Effector CD8-positive, alpha-beta T cell (primary cell): ENCODE measurements around the gene CPSF7.
"Not testable (repeated sequence)": the region's sequence is repeated elsewhere in the genome, so short reads cannot be mapped to it uniquely, and the experiment has no call there.

ENCODE experiments used
- DNase-seq: peaks from one replicate; lab custom pipeline; 2025; lab: John Stamatoyannopoulos, UW

CPSF7 gene

GRCh38 chr11:61384271-61385242 lies 45.2 kb downstream of the CPSF7 start:
- no peak for DNase-seq

GRCh38 chr11:61383859-61384258 lies 45.9 kb downstream of the CPSF7 start:
- not testable (repeated sequence) for DNase-seq

GRCh38 chr11:61380884-61381283 lies 48.9 kb downstream of the CPSF7 start:
- DNase-seq, result no peak

- DNase-seq, result no peak
These were observed 51.0 kb downstream of the CPSF7 start for GRCh38 chr11:61378713-61379313.

- no peak for DNase-seq
These were observed 52.2 kb downstream of the CPSF7 start for GRCh38 chr11:61377461-61378160.

- no peak for DNase-seq
These were observed 54.0 kb downstream of the CPSF7 start for GRCh38 chr11:61375761-61376108.

GRCh38 chr11:61372659-61373420 lies 56.9 kb downstream of the CPSF7 start:
- no peak for DNase-seq

GRCh38 chr11:61370349-61371005 lies 59.3 kb downstream of the CPSF7 start:
- no peak for DNase-seq

GRCh38 chr11:61369372-61370348 lies 60.1 kb downstream of the CPSF7 start:
- DNase-seq, result no peak

GRCh38 chr11:61368646-61369045 lies 61.1 kb downstream of the CPSF7 start:
- no peak for DNase-seq

GRCh38 chr11:61367406-61367805 lies 62.4 kb downstream of the CPSF7 start:
- no peak for DNase-seq

GRCh38 chr11:61364012-61364675 lies 65.6 kb downstream of the CPSF7 start:
- DNase-seq, result no peak

GRCh38 chr11:61362542-61362875 lies 67.3 kb downstream of the CPSF7 start:
- DNase-seq, result peak; percentile 30

GRCh38 chr11:61361741-61362541 lies 67.8 kb downstream of the CPSF7 start, which contains the start of the genes CYB561A3 and TMEM138:
Gene CYB561A3 (minus strand): TSS chr11:61361882. CDS start chr11:61356713, 5,169 bp downstream.
Gene TMEM138 (plus strand): TSS chr11:61362374. CDS start chr11:61364391, 2,017 bp downstream.
- DNase-seq, result peak; percentile 72

- no peak for DNase-seq
These were observed 68.5 kb downstream of the CPSF7 start for GRCh38 chr11:61361237-61361740.

GRCh38 chr11:61359516-61359915 lies 70.3 kb downstream of the CPSF7 start:
- DNase-seq, result no peak

- no peak for DNase-seq
These were observed 71.2 kb downstream of the CPSF7 start for GRCh38 chr11:61358566-61358965.

- DNase-seq, result no peak
These were observed 71.9 kb downstream of the CPSF7 start for GRCh38 chr11:61357894-61358239.
